OCI-LY7 (cell line): ENCODE data around the gene OR4F6. TPM values are rescaled to one million over a fixed set of nuclear protein-coding genes. Genes with fewer than 3 reads are reported as not detected.

Experiments used
- BruUV-seq: library from RNA; stranded (reverse); fragments of 400-500 nt; replicated peaks from 2 replicates; lab custom pipeline; 2021; lab: Mats Ljungman, UMichigan
- CTCF ChIA-PET: fragments of 300-600 bp; sonication (Branson Sonifier 250); formaldehyde crosslinking; loops from one replicate; lab custom pipeline; 2022; ENCODE audit warnings: antibody characterized with exemption; ENCODE audit not compliant: unreplicated experiment; lab: Charles Lee
- POLR2A ChIA-PET: fragments of 300-600 bp; sonication (Branson Sonifier 250); formaldehyde crosslinking; loops from one replicate; lab custom pipeline; 2022; ENCODE audit warnings: antibody characterized with exemption; lab: Charles Lee
- DNase-seq: peaks from one replicate; pipeline ENCODE4 v3.0.0-alpha.2; 2015; ENCODE audit warnings: low spot score
- H2AFZ ChIP-seq: fragments of 200-600 bp; sonication (generic), shearing (Covaris generic); 2 replicates; pipeline ENCODE4 v1.6.1; 2014; ENCODE audit warnings: mild to moderate bottlenecking, antibody characterized with exemption, low read length, moderate library complexity
- H3K27ac ChIP-seq: fragments of 200-600 bp; sonication (generic); 2 replicates; pipeline ENCODE4 v1.5.1; 2014; ENCODE audit warnings: mixed run types, low read depth, mild to moderate bottlenecking, moderate library complexity, low read length, inconsistent platforms; ENCODE audit not compliant: poor library complexity, severe bottlenecking
- H3K36me3 ChIP-seq: fragments of 200-600 bp; sonication (generic); 2 replicates; pipeline ENCODE4 v1.6.1; 2014; ENCODE audit warnings: mild to moderate bottlenecking, antibody characterized with exemption, low read length, moderate library complexity, mixed read lengths; ENCODE audit not compliant: insufficient read depth
- H3K4me1 ChIP-seq: fragments of 200-600 bp; sonication (generic); 2 replicates; pipeline ENCODE4 v1.5.1; 2014; ENCODE audit warnings: mild to moderate bottlenecking, low read length; ENCODE audit not compliant: insufficient read depth, poor library complexity, severe bottlenecking
- H3K4me2 ChIP-seq: fragments of 200-600 bp; sonication (generic); 2 replicates; pipeline ENCODE4 v1.6.1; 2014; ENCODE audit warnings: mild to moderate bottlenecking, low read length
- H3K4me3 ChIP-seq: fragments of 200-600 bp; sonication (generic); 2 replicates; pipeline ENCODE4 v1.5.1; 2014; ENCODE audit warnings: mild to moderate bottlenecking, low read depth, low read length; ENCODE audit not compliant: poor library complexity, severe bottlenecking
- H3K79me2 ChIP-seq: fragments of 200-600 bp; sonication (generic); 2 replicates; pipeline ENCODE4 v1.6.1; 2016; ENCODE audit warnings: low read depth, mild to moderate bottlenecking, low read length, moderate library complexity, mixed read lengths; ENCODE audit not compliant: insufficient read depth
- H3K9me2 ChIP-seq: fragments of 200-600 bp; sonication (generic); 2 replicates; pipeline ENCODE4 v1.6.1; 2016; ENCODE audit warnings: mild to moderate bottlenecking, low read length, mixed read lengths; ENCODE audit not compliant: insufficient read depth
- H3K9me3 ChIP-seq: fragments of 200-600 bp; sonication (generic); 2 replicates; pipeline ENCODE4 v1.6.1; 2014; ENCODE audit warnings: mild to moderate bottlenecking, mixed run types, low read length, mixed read lengths
- H4K20me1 ChIP-seq: fragments of 200-600 bp; sonication (generic); 2 replicates; pipeline ENCODE4 v1.6.1; 2014; ENCODE audit warnings: mild to moderate bottlenecking, antibody characterized with exemption, low read length, moderate library complexity, mixed read lengths; ENCODE audit not compliant: insufficient read depth
- EZH2phosphoT487 ChIP-seq: fragments of 200-600 bp; sonication (generic); IDR thresholded peaks from 2 replicates; pipeline ENCODE4 v1.6.1; 2018; ENCODE audit warnings: low read depth, borderline replicate concordance, mild to moderate bottlenecking, mixed run types, antibody characterized with exemption, low read length, moderate library complexity, mixed read lengths
- intact Hi-C: fragments of 100-400 bp; cut with micrococcal nuclease; formaldehyde crosslinking; loops from one replicate; pipeline ENCODE4 v1.10.0; 2022; ENCODE audit not compliant: unreplicated experiment
- small RNA-seq: library from RNA; depleted of rRNA; stranded (forward); fragments of <200 nt; gene quantifications from one replicate; pipeline ENCODE3, GENCODE V24; 2014
- total RNA-seq, 2 experiments: library from RNA; depleted of rRNA in 1 of 2; stranded (reverse); fragments of >200 nt in 1 of 2; shearing (Covaris generic) in 1 of 2; gene quantifications; 2 replicates each; pipeline ENCODE4 v1.2.3, GENCODE V29; 2014 to 2022
- TF ChIP-seq, protein P1 (sequence below): fragments of 200-600 bp; sonication (generic); conservative IDR thresholded peaks from 2 replicates; pipeline ENCODE4 v1.5.1; 2014; ENCODE audit warnings: mild to moderate bottlenecking, antibody characterized with exemption, low read length, moderate library complexity, mixed read lengths

OR4F6 gene
- total RNA-seq, 2 experiments from 2014 or later = not detected

DNA sequence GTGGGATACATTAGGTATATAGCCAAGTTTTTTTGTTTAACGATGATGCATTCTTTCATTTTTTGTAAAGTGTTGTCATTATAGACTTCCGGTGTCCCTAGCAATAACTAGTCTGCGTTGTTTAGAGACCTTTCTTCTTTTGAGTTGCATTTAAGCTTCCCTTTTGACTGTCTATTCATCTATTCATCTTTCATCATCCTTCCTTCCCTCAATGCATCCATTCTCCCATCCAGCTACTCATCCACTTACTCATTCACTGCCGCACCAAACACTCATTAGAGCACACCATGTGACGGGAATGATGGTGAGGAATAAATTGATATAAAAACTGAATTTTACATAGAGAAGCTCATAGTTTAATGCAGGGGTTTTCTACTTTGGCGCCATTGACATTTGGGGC is 41.6 kb downstream of the OR4F6 start:
- TF ChIP-seq EZH2phosphoT487 = no peak
- TF ChIP-seq, protein P1, sequence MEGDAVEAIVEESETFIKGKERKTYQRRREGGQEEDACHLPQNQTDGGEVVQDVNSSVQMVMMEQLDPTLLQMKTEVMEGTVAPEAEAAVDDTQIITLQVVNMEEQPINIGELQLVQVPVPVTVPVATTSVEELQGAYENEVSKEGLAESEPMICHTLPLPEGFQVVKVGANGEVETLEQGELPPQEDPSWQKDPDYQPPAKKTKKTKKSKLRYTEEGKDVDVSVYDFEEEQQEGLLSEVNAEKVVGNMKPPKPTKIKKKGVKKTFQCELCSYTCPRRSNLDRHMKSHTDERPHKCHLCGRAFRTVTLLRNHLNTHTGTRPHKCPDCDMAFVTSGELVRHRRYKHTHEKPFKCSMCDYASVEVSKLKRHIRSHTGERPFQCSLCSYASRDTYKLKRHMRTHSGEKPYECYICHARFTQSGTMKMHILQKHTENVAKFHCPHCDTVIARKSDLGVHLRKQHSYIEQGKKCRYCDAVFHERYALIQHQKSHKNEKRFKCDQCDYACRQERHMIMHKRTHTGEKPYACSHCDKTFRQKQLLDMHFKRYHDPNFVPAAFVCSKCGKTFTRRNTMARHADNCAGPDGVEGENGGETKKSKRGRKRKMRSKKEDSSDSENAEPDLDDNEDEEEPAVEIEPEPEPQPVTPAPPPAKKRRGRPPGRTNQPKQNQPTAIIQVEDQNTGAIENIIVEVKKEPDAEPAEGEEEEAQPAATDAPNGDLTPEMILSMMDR = no peak
- no peaks in the 10 kb centered on the region for H3K36me3 ChIP-seq
- no peaks in the 10 kb centered on the region for H3K9me3 ChIP-seq
- ChIA-PET POLR2A (no interaction called here), CTCF (no interaction called here)
- BruUV-seq = no TSS peak
- H3K27ac ChIP-seq = no peak overlapping the region
- H2AFZ ChIP-seq = no peak overlapping the region
- H3K4me2 ChIP-seq = no peak overlapping the region
- intact Hi-C loops = no loop called here
- H4K20me1 ChIP-seq = no peaks in the 10 kb centered on the region
- H3K4me1 ChIP-seq = no peaks in the 10 kb centered on the region
- no peaks in the 10 kb centered on the region for H3K9me2 ChIP-seq
- H3K79me2 ChIP-seq = no peaks in the 10 kb centered on the region
- DNase-seq = no peak
- H3K4me3 ChIP-seq = no peak overlapping the region

DNA sequence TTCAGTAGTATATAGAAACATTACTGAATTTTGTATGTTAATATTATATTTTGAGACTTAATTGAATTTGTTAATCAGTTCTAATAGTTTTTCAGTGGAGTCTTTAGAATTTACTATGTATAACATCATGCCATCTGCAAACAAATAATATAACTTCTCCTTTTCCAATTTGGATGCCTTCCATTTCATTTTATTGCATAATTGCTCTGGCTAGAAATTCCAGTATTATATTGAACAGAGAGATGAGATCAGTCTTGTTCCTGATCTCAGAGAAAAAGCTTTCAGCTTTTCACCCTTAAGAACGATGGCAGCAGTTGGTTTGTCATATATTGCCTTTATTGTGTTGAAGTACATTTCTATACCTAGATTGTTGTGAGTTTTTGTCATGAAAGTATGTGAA is 49.0 kb downstream of the OR4F6 start:
- no peak overlapping the region for H3K4me3 ChIP-seq
- H3K36me3 ChIP-seq = no peaks in the 10 kb centered on the region
- no peaks in the 10 kb centered on the region for H3K4me1 ChIP-seq
- no TSS peak for BruUV-seq
- no peaks in the 10 kb centered on the region for H3K9me2 ChIP-seq
- intact Hi-C loops = no loop called here
- no peak for DNase-seq
- H3K27ac ChIP-seq = no peak overlapping the region
- CTCF ChIA-PET = no interaction called here
- no peaks in the 10 kb centered on the region for H3K9me3 ChIP-seq
- no peak overlapping the region for H2AFZ ChIP-seq
- TF ChIP-seq EZH2phosphoT487 = no peak
- TF ChIP-seq, protein P1 = no peak
- POLR2A ChIA-PET = no interaction called here
- no peak overlapping the region for H3K4me2 ChIP-seq
- H3K79me2 ChIP-seq = no peaks in the 10 kb centered on the region
- no peaks in the 10 kb centered on the region for H4K20me1 ChIP-seq

Small RNA genes within 50 kb of the gene (small RNA-seq; reads per million reads assigned to genes)
- not detected for gene RN7SL209P

Other genes with a start within 250 kb of the OR4F6 start
- gene TM2D3, start 151.1 kb upstream of the OR4F6 start, total RNA-seq (2014; rRNA removed; shearing (Covaris generic)) = 28.2 and 39.0 TPM in 2 replicates
- gene TM2D3, start 151.1 kb upstream of the OR4F6 start, total RNA-seq (2022) = 33.6 and 40.5 TPM in 2 replicates
- gene TARS3, start 79.0 kb upstream of the OR4F6 start, total RNA-seq (2014; rRNA removed; shearing (Covaris generic)) = 7.1 and 9.2 TPM in 2 replicates
- gene TARS3, start 79.0 kb upstream of the OR4F6 start, total RNA-seq (2022) = 11.0 and 11.4 TPM in 2 replicates
- gene OR4F15, start 8.7 kb downstream of the OR4F6 start, total RNA-seq (2014; rRNA removed; shearing (Covaris generic)) = not detected in 2 replicates
- gene OR4F15, start 8.7 kb downstream of the OR4F6 start, total RNA-seq (2022) = not detected in 2 replicates